Measurements from ENCODE around the gene PPDPF.
"Not testable (repeated sequence)": the region's sequence is repeated elsewhere in the genome, so short reads cannot be mapped to it uniquely, and the experiment has no call there.

The PPDPF gene

GRCh38 chr20:63500902-63501817, 19.4 kb upstream of the PPDPF start:
- no peak for DNase-seq (ENCODE audit: low read depth)

- DNase-seq (ENCODE audit: low read depth) = no peak
These were observed 18.5 kb upstream of the PPDPF start for GRCh38 chr20:63501818-63502670.

GRCh38 chr20:63502671-63503172, 17.8 kb upstream of the PPDPF start:
- DNase-seq (ENCODE audit: low read depth) = no peak

- no peak for DNase-seq (ENCODE audit: low read depth)
These were observed 17.0 kb upstream of the PPDPF start for GRCh38 chr20:63503524-63503923.

- no peak for DNase-seq (ENCODE audit: low read depth)
These were observed 15.9 kb upstream of the PPDPF start for GRCh38 chr20:63504642-63505041.

- DNase-seq (ENCODE audit: low read depth) = no peak
These were observed 15.3 kb upstream of the PPDPF start for GRCh38 chr20:63505281-63505680.

- DNase-seq (ENCODE audit: low read depth) = no peak
These were observed 14.8 kb upstream of the PPDPF start for GRCh38 chr20:63505723-63506122.

GRCh38 chr20:63507083-63507743, 13.4 kb upstream of the PPDPF start:
- DNase-seq (ENCODE audit: low read depth) = no peak

- no peak for DNase-seq (ENCODE audit: low read depth)
These were observed 12.3 kb upstream of the PPDPF start for GRCh38 chr20:63508072-63508768.

GRCh38 chr20:63509088-63509564, 11.4 kb upstream of the PPDPF start:
- no peak for DNase-seq (ENCODE audit: low read depth)

- no peak for DNase-seq (ENCODE audit: low read depth)
These were observed 7.4 kb upstream of the PPDPF start for GRCh38 chr20:63513207-63513606.

GRCh38 chr20:63514520-63514919, 6.0 kb upstream of the PPDPF start:
- DNase-seq (ENCODE audit: low read depth) = not testable (repeated sequence)

- no peak for DNase-seq (ENCODE audit: low read depth)
These were observed 2.9 kb upstream of the PPDPF start for GRCh38 chr20:63517376-63518309.

GRCh38 chr20:63518351-63518861, 2.2 kb upstream of the PPDPF start:
- no peak for DNase-seq (ENCODE audit: low read depth)

GRCh38 chr20:63518946-63519667, 1.5 kb upstream of the PPDPF start:
- DNase-seq (ENCODE audit: low read depth) = no peak

GRCh38 chr20:63519668-63520503, 679 bp upstream of the PPDPF start:
- no peak for DNase-seq (ENCODE audit: low read depth)

- DNase-seq (ENCODE audit: low read depth) = peak; percentile 37
These were observed 503 bp downstream of the PPDPF start for GRCh38 chr20:63520934-63521601.

- no peak for DNase-seq (ENCODE audit: low read depth)
These were observed 1.0 kb downstream of the PPDPF start for GRCh38 chr20:63521602-63522001.

All from GM04504 (cell line).